Adrenal gland (tissue), 12 donors: ENCODE measurements around the gene SPRED2. TPM values are rescaled to one million over a fixed set of nuclear protein-coding genes. Genes with fewer than 3 reads are reported as not detected.

Source experiments
- DNase-seq, 7 donors: peaks; one replicate each; pipeline ENCODE4 v3.0.0-alpha.2; 2019 to 2020
- H3K27ac ChIP-seq, 5 donors: fragments of 200-600 bp; sonication (generic) in 4 of 5; 1 replicate in 3 of 5; 2 replicates in 2 of 5; pipeline versions ENCODE4 v1.5.1 to v1.8.0; 2016 to 2020; ENCODE audit warnings: mild to moderate bottlenecking in 1 of 5
- H3K27me3 ChIP-seq: fragments of 200-600 bp; 2 replicates; pipeline ENCODE4 v1.8.0; 2021
- H3K36me3 ChIP-seq, 2 donors: fragments of 200-600 bp; replicated peaks in 1 of 2; 1 replicate in 1 of 2; 2 replicates in 1 of 2; pipeline versions ENCODE4 v1.5.1 to v1.8.0; 2018 to 2022
- H3K4me1 ChIP-seq, 2 donors: fragments of 200-600 bp; replicated peaks in 1 of 2; 1 replicate in 1 of 2; 2 replicates in 1 of 2; pipeline versions ENCODE4 v1.5.1 to v1.8.0; 2018 to 2021
- H3K4me3 ChIP-seq, 4 donors: fragments of 200-600 bp; sonication (generic) in 3 of 4; one replicate each; pipeline ENCODE4 v1.5.1; 2016 to 2018
- H3K9me3 ChIP-seq, 3 donors: fragments of 200-600 bp; sonication (generic) in 1 of 3; replicated peaks in 1 of 3; 1 replicate in 2 of 3; 2 replicates in 1 of 3; pipeline versions ENCODE4 v1.5.1 to v1.8.0; 2016 to 2021
- POLR2A ChIP-seq, 2 donors: fragments of 450-650 bp; IDR thresholded peaks; one replicate each; pipeline ENCODE4 v1.6.1; 2017; ENCODE audit warnings: antibody characterized with exemption in 2 of 2, mild to moderate bottlenecking in 2 of 2, moderate library complexity in 1 of 2
- WGBS, 4 donors: extraction: QIAGEN DNeasy Blood & Tissue Kit in 2 of 4; methylation state at CpG; one replicate each; pipeline versions ENCODE4 v1.1.5 to v1.1.7; 2013 to 2017; 5-methylcytosine and 5-hydroxymethylcytosine counted together
- intact Hi-C, 2 donors: fragments of 100-400 bp; cut with DNase I; formaldehyde crosslinking; loops; one replicate each; pipeline versions ENCODE4 v1.14.1 to v1.15.0; 2022 to 2023
- polyA plus RNA-seq, 3 donors: library from polyadenylated mRNA; stranded (reverse); fragments of 200-250 nt in 2 of 3; fragments of 350-450 nt in 1 of 3; fragmentation: Illumina TruSeq in 1 of 3; extraction: RNeasy Lipid Tissue Mini Kit (QIAGEN cat#74804) in 1 of 3; gene quantifications; one replicate each; pipeline ENCODE4 v1.2.3, GENCODE V29; 2013 to 2014
- total RNA-seq, 9 donors: library from RNA; depleted of rRNA in 4 of 9; stranded (reverse); fragments of >200 nt in 4 of 9; fragments of 120-200 nt in 1 of 9; fragmentation: NEBNext Ultra II Directional in 1 of 9; extraction: Animal tissue kit (Norgen Biotek cat#: 25700) in 1 of 9; gene quantifications; one replicate each; pipeline versions ENCODE4 v1.1.0 to v1.2.4, GENCODE V29; 2013 to 2023
- TF ChIP-seq, protein P1 (sequence below), 6 experiments: fragments of 450-650 bp in 4 of 6; fragments of 200-600 bp in 2 of 6; sonication (generic) in 1 of 6; IDR thresholded peaks; 1 replicate in 5 of 6; 2 replicates in 1 of 6; pipeline versions ENCODE4 v1.5.1 to v1.8.0; 2016 to 2021; ENCODE audit warnings: antibody characterized with exemption in 6 of 6, mild to moderate bottlenecking in 2 of 6, moderate library complexity in 1 of 6
- donor health status: healthy with polysubstance abuse.
- donor health status: Bipolar disorder and iron deficiency.
- donor health status: DM: yes; HTN: yes; CAD: no.
- donor health status: DM: no; HTN: no; CAD: no.
- donor health status: DM: no; HTN: no; CAD: no.
- donor health status: DM: yes; HTN: yes; CAD: no.

The SPRED2 gene
- total and polyA plus RNA-seq, 12 donors, result 5.2 to 28.4 (median 16.0) TPM

DNA sequence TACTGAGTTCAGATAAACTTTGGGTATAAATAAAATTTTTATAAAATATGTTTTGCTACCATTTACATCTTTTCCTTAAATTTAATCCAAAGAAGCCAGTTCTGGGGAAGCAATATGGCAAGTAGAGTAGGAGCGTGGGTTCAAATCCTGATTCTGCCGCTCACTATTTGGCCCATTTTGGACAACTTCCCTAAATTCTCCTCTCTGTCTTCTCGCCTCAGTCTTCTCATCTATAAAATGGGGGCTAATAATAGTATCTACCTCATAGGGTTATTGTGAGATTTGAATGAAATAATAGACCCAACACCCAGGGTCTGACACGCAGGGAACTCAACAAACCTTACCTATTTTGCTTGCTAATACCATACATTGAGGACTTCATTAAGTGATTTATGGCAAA lies 145.0 kb downstream of the SPRED2 start:
- WGBS, 4 donors, result 90 to 98% (median 94%) methylated on average over 4 of the region's 4 CpGs
- Histone ChIP-seq H3K4me3 (no peak overlapping the region), H3K27ac (no peak overlapping the region), H3K4me1 (no peaks in the 10 kb centered on the region), H3K27me3 (no peaks in the 10 kb centered on the region), H3K36me3 (no peaks in the 10 kb centered on the region), H3K9me3 (no peaks in the 10 kb centered on the region)
- intact Hi-C loops, result no loop called here
- no peak for DNase-seq
- TF ChIP-seq, protein P1, sequence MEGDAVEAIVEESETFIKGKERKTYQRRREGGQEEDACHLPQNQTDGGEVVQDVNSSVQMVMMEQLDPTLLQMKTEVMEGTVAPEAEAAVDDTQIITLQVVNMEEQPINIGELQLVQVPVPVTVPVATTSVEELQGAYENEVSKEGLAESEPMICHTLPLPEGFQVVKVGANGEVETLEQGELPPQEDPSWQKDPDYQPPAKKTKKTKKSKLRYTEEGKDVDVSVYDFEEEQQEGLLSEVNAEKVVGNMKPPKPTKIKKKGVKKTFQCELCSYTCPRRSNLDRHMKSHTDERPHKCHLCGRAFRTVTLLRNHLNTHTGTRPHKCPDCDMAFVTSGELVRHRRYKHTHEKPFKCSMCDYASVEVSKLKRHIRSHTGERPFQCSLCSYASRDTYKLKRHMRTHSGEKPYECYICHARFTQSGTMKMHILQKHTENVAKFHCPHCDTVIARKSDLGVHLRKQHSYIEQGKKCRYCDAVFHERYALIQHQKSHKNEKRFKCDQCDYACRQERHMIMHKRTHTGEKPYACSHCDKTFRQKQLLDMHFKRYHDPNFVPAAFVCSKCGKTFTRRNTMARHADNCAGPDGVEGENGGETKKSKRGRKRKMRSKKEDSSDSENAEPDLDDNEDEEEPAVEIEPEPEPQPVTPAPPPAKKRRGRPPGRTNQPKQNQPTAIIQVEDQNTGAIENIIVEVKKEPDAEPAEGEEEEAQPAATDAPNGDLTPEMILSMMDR (IDR thresholded peaks at IDR 0.05), result no peak
- no peak for TF ChIP-seq POLR2A (IDR thresholded peaks at IDR 0.05)

DNA sequence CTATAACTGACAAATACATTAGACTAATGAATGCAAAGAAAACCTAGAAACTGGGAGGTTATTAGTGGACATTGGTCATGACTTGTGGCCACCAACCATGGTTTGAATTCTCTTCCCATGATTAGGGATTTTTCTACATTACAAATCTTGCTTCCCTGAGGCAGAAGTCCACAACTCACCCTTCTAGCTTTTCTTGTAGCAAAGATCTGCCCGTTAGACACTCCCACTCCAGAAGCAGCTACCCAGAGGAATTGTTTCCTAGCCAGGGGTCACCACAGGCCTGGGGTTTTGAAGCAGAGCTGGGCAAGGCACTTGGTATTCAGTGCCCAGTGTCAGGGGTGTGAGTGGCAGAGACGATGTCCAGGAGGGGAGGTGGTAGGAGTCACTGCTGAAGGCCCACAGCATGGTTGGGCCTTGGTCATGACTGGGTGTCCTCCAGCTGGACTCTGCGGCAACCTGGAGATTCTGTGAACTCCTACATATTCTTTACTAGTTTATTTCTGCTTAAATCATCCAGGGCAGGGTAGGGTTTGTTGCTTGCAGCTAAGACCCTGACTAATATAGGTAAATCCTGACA lies 149.8 kb downstream of the SPRED2 start:
- TF ChIP-seq POLR2A (IDR thresholded peaks at IDR 0.05), result no peak
- TF ChIP-seq, protein P1 (IDR thresholded peaks at IDR 0.05), result no peak
- H3K27me3 ChIP-seq, result no peaks in the 10 kb centered on the region
- no peaks in the 10 kb centered on the region for H3K9me3 ChIP-seq
- intact Hi-C loops, result no loop called here
- H3K4me3 ChIP-seq, result no peak overlapping the region
- DNase-seq, result no peak
- H3K36me3 ChIP-seq, result no peaks in the 10 kb centered on the region
- H3K27ac ChIP-seq, result peak overlapping the region in 1 of 5 donors; percentile 10
- 87 to 96% (median 89%) methylated on average over 3 of the region's 3 CpGs for whole genome bisulfite sequencing, 4 donors
- H3K4me1 ChIP-seq, result peaks cover 5 to 10% of the 10 kb centered on the region in 2 donors

DNA sequence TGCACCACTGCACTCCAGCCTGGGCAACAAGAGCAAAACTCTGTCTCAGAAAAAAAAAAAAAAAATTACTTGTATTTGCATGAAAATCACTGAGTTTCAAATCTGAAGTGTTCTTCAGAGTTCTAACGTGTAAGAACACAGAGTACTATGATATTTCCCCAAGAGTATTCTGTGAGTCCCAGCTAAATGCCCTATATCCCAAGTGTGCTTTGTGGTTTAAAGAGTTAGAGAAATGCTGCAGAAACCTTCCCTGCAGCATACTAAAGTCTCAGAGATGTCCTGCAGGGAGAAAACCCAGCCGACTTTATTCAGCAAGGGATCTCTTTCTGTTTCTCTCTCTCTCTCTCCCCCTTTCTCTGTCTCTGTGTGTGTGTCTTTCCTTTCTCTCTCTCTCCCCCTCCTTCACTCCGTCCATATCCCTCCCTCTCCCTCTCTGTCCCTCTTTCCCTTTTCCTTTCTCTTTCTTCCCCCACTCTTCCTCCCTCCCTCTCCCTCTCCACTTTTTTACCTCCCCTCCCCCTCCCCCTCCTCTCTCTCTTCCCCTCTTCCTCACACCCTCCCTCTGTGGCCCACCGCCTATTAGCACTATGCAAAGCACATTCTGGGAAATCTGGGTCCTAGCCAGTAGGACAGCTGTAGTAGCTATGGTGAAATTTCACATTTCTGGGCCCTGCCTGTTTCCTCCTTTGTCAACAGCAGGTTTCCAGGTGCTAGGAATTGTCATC lies 150.6 kb downstream of the SPRED2 start:
- Histone ChIP-seq H3K36me3 (no peaks in the 10 kb centered on the region), H3K27ac (no peak overlapping the region), H3K27me3 (no peaks in the 10 kb centered on the region), H3K9me3 (no peaks in the 10 kb centered on the region), H3K4me1 (peaks cover 5 to 13% of the 10 kb centered on the region in 2 donors), H3K4me3 (no peak overlapping the region)
- no peak for DNase-seq
- intact Hi-C loops, result no loop called here
- WGBS, 4 donors, result 36 to 64% (median 51%) methylated on average over 4 of the region's 4 CpGs
- TF ChIP-seq, protein P1 (IDR thresholded peaks at IDR 0.05), result no peak
- no peak for TF ChIP-seq POLR2A (IDR thresholded peaks at IDR 0.05)

DNA sequence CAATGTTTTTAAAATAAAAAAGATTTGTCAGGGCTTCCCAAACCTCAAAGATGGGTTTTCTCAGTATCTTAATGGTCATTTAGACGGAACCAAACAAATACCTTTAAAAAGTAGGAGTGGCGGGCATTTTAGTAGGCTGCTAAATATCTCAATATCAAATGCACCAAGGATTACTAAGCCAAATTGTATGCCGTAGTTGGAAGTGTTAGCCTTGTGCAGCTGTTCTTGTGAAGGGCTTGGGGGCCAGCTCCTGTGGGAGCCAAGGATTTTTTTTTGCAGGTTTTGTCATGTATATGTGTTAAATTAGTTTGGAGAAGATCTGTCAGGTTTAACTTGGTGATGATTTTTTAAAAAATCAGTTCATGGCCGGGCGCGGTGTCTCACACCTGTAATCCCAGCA lies 152.6 kb downstream of the SPRED2 start:
- peaks cover 11 to 22% of the 10 kb centered on the region in 2 donors for H3K4me1 ChIP-seq
- no peak for TF ChIP-seq POLR2A (IDR thresholded peaks at IDR 0.05)
- TF ChIP-seq, protein P1 (IDR thresholded peaks at IDR 0.05), result no peak
- no peaks in the 10 kb centered on the region for H3K36me3 ChIP-seq
- no peaks in the 10 kb centered on the region for H3K9me3 ChIP-seq
- intact Hi-C loops, result loop anchor here in 1 of 2 donors (10.0 kb wide), 1 partner anchor 145 kb away; no protein-coding TSS in a partner anchor
- H3K27ac ChIP-seq, result no peak overlapping the region
- 91 to 95% (median 91%) methylated on average over 6 of the region's 6 CpGs for WGBS, 4 donors
- DNase-seq, result no peak
- no peaks in the 10 kb centered on the region for H3K27me3 ChIP-seq
- no peak overlapping the region for H3K4me3 ChIP-seq
